Measurements from ENCODE around the gene TCF25.

The TCF25 gene

DNA sequence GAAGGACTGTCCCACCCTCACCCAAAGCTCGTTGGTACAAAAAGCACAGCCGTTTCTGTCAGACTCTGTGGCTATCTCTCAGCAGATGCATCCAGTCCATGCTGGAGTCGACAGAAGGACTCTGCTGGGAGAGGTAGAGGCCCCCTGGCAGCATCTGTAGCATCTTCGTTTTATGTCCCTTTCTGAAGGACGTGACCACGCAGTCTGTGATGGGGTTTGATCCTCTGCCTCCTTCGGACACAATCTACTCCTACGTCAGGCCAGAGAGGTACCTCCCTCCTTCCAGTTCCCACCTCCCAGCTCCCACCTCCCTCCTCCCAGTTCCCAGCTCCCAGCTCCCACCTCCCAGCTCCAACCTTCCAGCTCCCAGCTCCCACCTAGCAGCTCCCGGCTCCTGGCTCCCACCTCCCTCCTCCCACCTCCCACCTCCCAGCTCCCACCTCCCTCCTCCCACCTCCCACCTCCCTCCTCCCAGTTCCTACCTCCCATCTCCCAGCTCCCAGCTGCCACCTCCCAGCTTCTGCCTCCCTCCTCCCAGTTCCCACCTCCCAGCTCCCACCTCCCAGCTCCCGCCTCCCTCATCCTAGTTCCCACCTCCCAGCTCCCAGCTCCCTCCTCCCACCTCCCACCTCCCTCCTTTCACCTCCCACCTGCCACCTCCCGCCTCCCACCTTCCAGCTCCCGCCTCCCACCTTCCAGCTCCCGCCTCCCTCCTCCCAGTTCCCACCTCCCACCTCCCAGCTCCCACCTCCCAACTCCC lies 33.8 kb downstream of the TCF25 start:
- H3K4me2 ChIP-seq (ENCODE audit: low read length): no peak overlapping the region
- no peak overlapping the region for H3K9ac ChIP-seq (ENCODE audit: low read length)
- H3K4ac ChIP-seq (ENCODE audit: low read depth, low read length): no peak overlapping the region
- H3K23ac ChIP-seq (ENCODE audit: low read length): no peak overlapping the region
- H2BK15ac ChIP-seq (replicated peaks; ENCODE audit: low read depth): no peak overlapping the region
- no peak overlapping the region for H4K8ac ChIP-seq (ENCODE audit: low read depth, low read length)
- no peak overlapping the region for H3K18ac ChIP-seq (ENCODE audit: low read length)
- H3K36me3 ChIP-seq (ENCODE audit: control insufficient read depth, insufficient read depth, low read length): peaks cover 16% of the 10 kb centered on the region
- no peak overlapping the region for H2AK5ac ChIP-seq (ENCODE audit: low read length)
- no peak for DNase-seq
- no peaks in the 10 kb centered on the region for H3K4me1 ChIP-seq (ENCODE audit: control insufficient read depth, low read depth, low read length)
- H2BK5ac ChIP-seq (ENCODE audit: low read length): no peak overlapping the region
- H3K79me1 ChIP-seq (ENCODE audit: low read length): no peaks in the 10 kb centered on the region
- no peaks in the 10 kb centered on the region for H3K27me3 ChIP-seq (ENCODE audit: insufficient read depth, low read length, poor library complexity)
- WGBS (ENCODE audit: extremely low coverage, insufficient coverage, low lambda C conversion rate): no CpG with 5 or more reads among the region's 13 CpGs
- no peak overlapping the region for H3K4me3 ChIP-seq (ENCODE audit: low read length)
- H3K56ac ChIP-seq (ENCODE audit: low read length): no peak overlapping the region
- H3K79me2 ChIP-seq (ENCODE audit: control insufficient read depth, insufficient read depth, low read length): no peaks in the 10 kb centered on the region
- H2BK120ac ChIP-seq (ENCODE audit: low read depth, low read length): no peak overlapping the region
- no peak overlapping the region for H3K27ac ChIP-seq (ENCODE audit: low read depth, low read length)
- H4K5ac ChIP-seq (ENCODE audit: low read length): no peak overlapping the region

DNA sequence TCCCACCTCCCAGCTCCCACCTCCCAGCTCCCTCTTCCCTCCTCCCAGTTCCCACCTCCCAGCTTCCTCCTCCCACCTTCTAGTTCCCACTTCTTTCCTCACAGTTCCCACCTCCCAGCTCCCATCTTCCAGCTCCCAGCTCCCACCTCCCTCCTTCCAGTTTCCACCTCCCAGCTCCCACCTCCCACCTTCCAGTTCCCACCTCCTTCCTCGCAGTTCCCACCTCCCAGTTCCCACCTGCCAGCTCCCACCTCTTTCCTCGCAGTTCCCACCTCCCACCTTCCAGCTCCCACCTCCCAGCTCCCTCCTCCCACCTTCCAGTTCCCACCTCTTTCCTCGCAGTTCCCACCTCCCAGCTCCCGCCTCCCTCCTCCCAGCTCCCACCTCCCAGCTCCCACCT lies 34.8 kb downstream of the TCF25 start:
- H3K23ac ChIP-seq (ENCODE audit: low read length): no peak overlapping the region
- no peak overlapping the region for H4K5ac ChIP-seq (ENCODE audit: low read length)
- H2BK5ac ChIP-seq (ENCODE audit: low read length): no peak overlapping the region
- H3K4me3 ChIP-seq (ENCODE audit: low read length): no peak overlapping the region
- H3K56ac ChIP-seq (ENCODE audit: low read length): no peak overlapping the region
- no peaks in the 10 kb centered on the region for H3K79me1 ChIP-seq (ENCODE audit: low read length)
- no peak overlapping the region for H3K27ac ChIP-seq (ENCODE audit: low read depth, low read length)
- no peak overlapping the region for H2BK15ac ChIP-seq (replicated peaks; ENCODE audit: low read depth)
- H3K9ac ChIP-seq (ENCODE audit: low read length): no peak overlapping the region
- no peak overlapping the region for H2BK120ac ChIP-seq (ENCODE audit: low read depth, low read length)
- H2AK5ac ChIP-seq (ENCODE audit: low read length): no peak overlapping the region
- H3K4ac ChIP-seq (ENCODE audit: low read depth, low read length): no peak overlapping the region
- no peak overlapping the region for H4K8ac ChIP-seq (ENCODE audit: low read depth, low read length)
- H3K18ac ChIP-seq (ENCODE audit: low read length): no peak overlapping the region
- WGBS (ENCODE audit: extremely low coverage, insufficient coverage, low lambda C conversion rate): no CpG with 5 or more reads among the region's 4 CpGs
- peaks cover 16% of the 10 kb centered on the region for H3K36me3 ChIP-seq (ENCODE audit: control insufficient read depth, insufficient read depth, low read length)
- no peaks in the 10 kb centered on the region for H3K79me2 ChIP-seq (ENCODE audit: control insufficient read depth, insufficient read depth, low read length)
- no peak overlapping the region for H3K4me2 ChIP-seq (ENCODE audit: low read length)
- H3K27me3 ChIP-seq (ENCODE audit: insufficient read depth, low read length, poor library complexity): no peaks in the 10 kb centered on the region
- no peaks in the 10 kb centered on the region for H3K4me1 ChIP-seq (ENCODE audit: control insufficient read depth, low read depth, low read length)
- no peak for DNase-seq

DNA sequence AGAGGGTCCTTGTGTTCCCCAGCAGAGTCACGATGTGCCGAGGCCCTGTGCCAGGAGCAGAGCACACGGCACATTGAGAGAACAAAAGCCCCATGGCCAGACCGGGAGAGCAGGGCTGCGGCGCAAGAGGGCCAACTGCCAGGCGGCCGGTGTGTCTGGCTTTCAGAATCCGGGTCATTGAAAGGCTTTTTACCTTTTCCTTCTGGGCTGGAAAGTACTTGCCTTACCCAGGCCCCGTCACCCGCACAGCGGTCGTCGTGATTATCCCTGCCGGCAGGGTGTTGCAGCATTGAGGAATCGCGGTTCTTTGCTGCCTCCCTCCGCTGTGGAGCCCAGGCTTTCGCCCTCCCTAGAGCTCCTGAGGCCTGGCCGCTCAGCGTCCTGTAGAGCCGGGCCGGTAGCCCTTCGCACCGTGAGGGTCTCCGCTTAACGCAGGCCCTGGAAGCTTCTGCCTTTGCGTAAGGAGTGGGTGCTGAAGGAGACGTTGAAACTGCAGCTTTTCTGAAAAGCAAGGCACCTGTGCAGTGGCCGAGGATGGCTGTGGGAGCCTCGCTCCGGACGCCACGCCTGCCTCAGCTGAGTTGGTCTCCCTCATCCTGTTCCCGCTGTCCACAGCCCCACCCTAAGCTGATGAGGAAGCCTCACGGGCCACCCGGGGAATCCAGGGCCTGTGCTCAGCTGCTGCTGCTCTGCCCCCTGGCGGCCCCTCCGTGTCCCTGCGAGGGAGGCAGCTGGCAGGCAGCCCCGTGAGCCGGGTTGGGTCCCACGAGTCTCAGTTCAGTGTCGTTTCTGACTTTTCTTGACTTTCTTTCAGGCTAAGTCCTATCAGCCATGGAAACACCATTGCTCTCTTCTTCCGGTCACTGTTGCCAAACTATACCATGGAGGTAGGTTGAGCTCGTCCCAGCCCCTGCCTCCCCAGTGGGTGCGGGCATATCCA lies 36.7 kb downstream of the TCF25 start:
- H3K79me2 ChIP-seq (ENCODE audit: control insufficient read depth, insufficient read depth, low read length): no peaks in the 10 kb centered on the region
- no peaks in the 10 kb centered on the region for H3K27me3 ChIP-seq (ENCODE audit: insufficient read depth, low read length, poor library complexity)
- peak overlapping the region; percentile 0 for H3K56ac ChIP-seq (ENCODE audit: low read length)
- no peak overlapping the region for H3K18ac ChIP-seq (ENCODE audit: low read length)
- H3K4me3 ChIP-seq (ENCODE audit: low read length): no peak overlapping the region
- no peak overlapping the region for H4K8ac ChIP-seq (ENCODE audit: low read depth, low read length)
- DNase-seq: peak; percentile 81
- no peak overlapping the region for H2AK5ac ChIP-seq (ENCODE audit: low read length)
- H3K9ac ChIP-seq (ENCODE audit: low read length): no peak overlapping the region
- peaks cover 15% of the 10 kb centered on the region for H3K36me3 ChIP-seq (ENCODE audit: control insufficient read depth, insufficient read depth, low read length)
- H2BK15ac ChIP-seq (replicated peaks; ENCODE audit: low read depth): no peak overlapping the region
- no peaks in the 10 kb centered on the region for H3K4me1 ChIP-seq (ENCODE audit: control insufficient read depth, low read depth, low read length)
- no peak overlapping the region for H2BK120ac ChIP-seq (ENCODE audit: low read depth, low read length)
- no peak overlapping the region for H4K5ac ChIP-seq (ENCODE audit: low read length)
- H2BK5ac ChIP-seq (ENCODE audit: low read length): no peak overlapping the region
- H3K4me2 ChIP-seq (ENCODE audit: low read length): no peak overlapping the region
- no peak overlapping the region for H3K23ac ChIP-seq (ENCODE audit: low read length)
- H3K4ac ChIP-seq (ENCODE audit: low read depth, low read length): no peak overlapping the region
- no CpG with 5 or more reads among the region's 47 CpGs for WGBS (ENCODE audit: extremely low coverage, insufficient coverage, low lambda C conversion rate)
- H3K79me1 ChIP-seq (ENCODE audit: low read length): no peaks in the 10 kb centered on the region
- H3K27ac ChIP-seq (ENCODE audit: low read depth, low read length): no peak overlapping the region

DNA sequence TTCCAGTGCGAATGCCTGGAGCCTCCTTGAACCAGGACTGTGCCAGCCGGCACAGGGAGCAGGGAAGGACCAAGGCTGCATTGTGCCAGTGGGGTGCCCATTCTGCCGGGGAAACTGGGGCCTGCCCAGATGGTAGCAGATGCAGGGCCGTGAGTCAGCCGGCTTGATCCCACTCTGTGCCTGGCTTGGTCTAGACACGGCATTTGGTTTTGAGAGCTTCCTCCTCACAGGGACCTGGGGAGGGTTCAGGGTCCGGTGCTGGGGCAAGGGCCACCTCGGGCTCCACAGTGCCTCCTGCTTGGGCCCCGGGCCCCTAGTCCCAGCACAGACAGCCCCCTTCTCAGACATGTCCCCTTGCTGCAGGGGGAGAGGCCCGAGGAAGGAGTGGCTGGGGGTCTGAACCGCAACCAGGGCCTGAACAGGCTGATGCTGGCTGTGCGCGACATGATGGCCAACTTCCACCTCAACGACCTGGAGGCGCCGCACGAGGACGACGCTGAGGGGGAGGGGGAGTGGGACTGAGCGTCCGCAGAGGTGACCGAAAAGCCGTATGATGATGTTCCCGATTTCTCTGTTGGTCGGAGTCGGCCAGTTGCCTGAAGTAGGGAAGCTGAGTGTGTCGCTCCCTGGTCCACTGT lies 37.4 kb downstream of the TCF25 start:
- Histone ChIP-seq H3K56ac (ENCODE audit: low read length) (no peak overlapping the region), H4K8ac (ENCODE audit: low read depth, low read length) (no peak overlapping the region), H2BK15ac (replicated peaks; ENCODE audit: low read depth) (no peak overlapping the region), H3K79me1 (ENCODE audit: low read length) (no peaks in the 10 kb centered on the region), H2BK120ac (ENCODE audit: low read depth, low read length) (no peak overlapping the region), H2AK5ac (ENCODE audit: low read length) (no peak overlapping the region), H3K79me2 (ENCODE audit: control insufficient read depth, insufficient read depth, low read length) (no peaks in the 10 kb centered on the region), H3K18ac (ENCODE audit: low read length) (no peak overlapping the region), H2BK5ac (ENCODE audit: low read length) (no peak overlapping the region), H4K5ac (ENCODE audit: low read length) (no peak overlapping the region), H3K4me2 (ENCODE audit: low read length) (no peak overlapping the region), H3K27ac (ENCODE audit: low read depth, low read length) (no peak overlapping the region), H3K4me1 (ENCODE audit: control insufficient read depth, low read depth, low read length) (no peaks in the 10 kb centered on the region), H3K23ac (ENCODE audit: low read length) (no peak overlapping the region), H3K9ac (ENCODE audit: low read length) (no peak overlapping the region), H3K4me3 (ENCODE audit: low read length) (no peak overlapping the region), H3K36me3 (ENCODE audit: control insufficient read depth, insufficient read depth, low read length) (peaks cover 11% of the 10 kb centered on the region), H3K4ac (ENCODE audit: low read depth, low read length) (no peak overlapping the region), H3K27me3 (ENCODE audit: insufficient read depth, low read length, poor library complexity) (no peaks in the 10 kb centered on the region)
- no peak for DNase-seq
- WGBS (ENCODE audit: extremely low coverage, insufficient coverage, low lambda C conversion rate): no CpG with 5 or more reads among the region's 27 CpGs

- DNase-seq: no peak
- no peak overlapping the region for H3K4me2 ChIP-seq (ENCODE audit: low read length)
- H3K36me3 ChIP-seq (ENCODE audit: control insufficient read depth, insufficient read depth, low read length): peaks cover 11% of the 10 kb centered on the region
- H3K4ac ChIP-seq (ENCODE audit: low read depth, low read length): no peak overlapping the region
- H3K23ac ChIP-seq (ENCODE audit: low read length): no peak overlapping the region
- no CpG with 5 or more reads among the region's 14 CpGs for WGBS (ENCODE audit: extremely low coverage, insufficient coverage, low lambda C conversion rate)
- H4K8ac ChIP-seq (ENCODE audit: low read depth, low read length): no peak overlapping the region
- H3K56ac ChIP-seq (ENCODE audit: low read length): no peak overlapping the region
- H3K4me3 ChIP-seq (ENCODE audit: low read length): no peak overlapping the region
- no peak overlapping the region for H3K27ac ChIP-seq (ENCODE audit: low read depth, low read length)
- no peaks in the 10 kb centered on the region for H3K4me1 ChIP-seq (ENCODE audit: control insufficient read depth, low read depth, low read length)
- H2BK5ac ChIP-seq (ENCODE audit: low read length): no peak overlapping the region
- no peak overlapping the region for H3K18ac ChIP-seq (ENCODE audit: low read length)
- no peaks in the 10 kb centered on the region for H3K79me2 ChIP-seq (ENCODE audit: control insufficient read depth, insufficient read depth, low read length)
- H4K5ac ChIP-seq (ENCODE audit: low read length): no peak overlapping the region
- H3K79me1 ChIP-seq (ENCODE audit: low read length): no peaks in the 10 kb centered on the region
- no peaks in the 10 kb centered on the region for H3K27me3 ChIP-seq (ENCODE audit: insufficient read depth, low read length, poor library complexity)
- H3K9ac ChIP-seq (ENCODE audit: low read length): no peak overlapping the region
- no peak overlapping the region for H2BK120ac ChIP-seq (ENCODE audit: low read depth, low read length)
- no peak overlapping the region for H2BK15ac ChIP-seq (replicated peaks; ENCODE audit: low read depth)
- H2AK5ac ChIP-seq (ENCODE audit: low read length): no peak overlapping the region
Measured at GRCh38 chr16:89911375-89911774, 38.0 kb downstream of the TCF25 start.
